Mesothelial cell of epicardium (in vitro differentiated cells): ENCODE data around the gene B4GALT7. TPM values are rescaled to one million over a fixed set of nuclear protein-coding genes. Genes with fewer than 3 reads are reported as not detected.
"Not testable (repeated sequence)": the region's sequence is repeated elsewhere in the genome, so short reads cannot be mapped to it uniquely, and the experiment has no call there.

Experiments used
- DNase-seq, 2 experiments: peaks; one replicate each; pipeline ENCODE4 v3.0.0; 2021; ENCODE audit warnings: low spot score in 2 of 2; ENCODE audit not compliant: unreplicated experiment in 2 of 2
- H3K27ac Mint-ChIP-seq: 2 replicates; pipeline ENCODE4 v1.8.0; 2021; ENCODE audit warnings: mixed read lengths
- H3K27me3 Mint-ChIP-seq: 2 replicates; pipeline ENCODE4 v1.8.0; 2021; ENCODE audit warnings: low read depth, mixed read lengths
- H3K36me3 Mint-ChIP-seq: 2 replicates; pipeline ENCODE4 v1.8.0; 2021; ENCODE audit warnings: mixed read lengths
- H3K4me1 Mint-ChIP-seq: 2 replicates; pipeline ENCODE4 v1.8.0; 2021; ENCODE audit warnings: mixed read lengths
- H3K4me3 Mint-ChIP-seq: 2 replicates; pipeline ENCODE4 v1.8.0; 2021; ENCODE audit warnings: mild to moderate bottlenecking, moderate library complexity, mixed read lengths
- H3K9me3 Mint-ChIP-seq: 2 replicates; pipeline ENCODE4 v1.8.0; 2021; ENCODE audit warnings: mixed read lengths
- total RNA-seq: library from RNA; stranded (reverse); gene quantifications from 3 replicates; pipeline ENCODE4 v1.2.1, GENCODE V29; 2021

B4GALT7 gene
- total RNA-seq, 1 donor from 2014 or later = 37.4 TPM

- H3K4me3 Mint-ChIP-seq, H3K27ac Mint-ChIP-seq, H3K4me1 Mint-ChIP-seq, H3K36me3 Mint-ChIP-seq, DNase-seq, H3K27me3 Mint-ChIP-seq: not testable (repeated sequence)
- peaks cover 17% of the 10 kb centered on the region for H3K9me3 Mint-ChIP-seq
These were observed 58.6 kb downstream of the B4GALT7 start for GRCh38 chr5:177658542-177658941.

Other genes with a start within 250 kb of the B4GALT7 start
- gene LMAN2, start 248.5 kb upstream of the B4GALT7 start, total RNA-seq = 85.4 to 87.2 TPM (median 87.0 TPM) in 3 replicates
- 13.5 to 16.1 TPM (median 14.1 TPM) in 3 replicates for gene RGS14, start 242.2 kb upstream of the B4GALT7 start, total RNA-seq
- gene SLC34A1, start 215.7 kb upstream of the B4GALT7 start, total RNA-seq = not detected in 3 replicates
- not detected in 3 replicates for gene PFN3, start 199.5 kb upstream of the B4GALT7 start, total RNA-seq
- 2.1 to 2.7 TPM (median 2.3 TPM) in 3 replicates for gene F12, start 190.6 kb upstream of the B4GALT7 start, total RNA-seq
- gene GRK6, start 173.5 kb upstream of the B4GALT7 start, total RNA-seq = 44.9 to 48.2 TPM (median 45.3 TPM) in 3 replicates
- gene PRR7, start 153.3 kb upstream of the B4GALT7 start, total RNA-seq = 5.3 to 5.9 TPM (median 5.7 TPM) in 3 replicates
- gene DBN1, start 126.5 kb upstream of the B4GALT7 start, total RNA-seq = 365 to 369 TPM (median 367 TPM) in 3 replicates
- gene PDLIM7, start 102.5 kb upstream of the B4GALT7 start, total RNA-seq = 472 to 494 TPM (median 482 TPM) in 3 replicates
- gene DOK3, start 90.3 kb upstream of the B4GALT7 start, total RNA-seq = 4.7 to 7.8 TPM (median 5.8 TPM) in 3 replicates
- gene DDX41, start 83.2 kb upstream of the B4GALT7 start, total RNA-seq = 91.2 to 101 TPM (median 95.4 TPM) in 3 replicates
- gene FAM193B, start 45.6 kb upstream of the B4GALT7 start, total RNA-seq = 126 to 128 TPM (median 128 TPM) in 3 replicates
- 146 to 157 TPM (median 151 TPM) in 3 replicates for gene TMED9, start 7.9 kb upstream of the B4GALT7 start, total RNA-seq
- gene FAM153A, start 182.8 kb downstream of the B4GALT7 start, total RNA-seq = 0.04 TPM in 1 of 3 replicates, not detected in the others